Measurements from ENCODE around the gene ADAM22. TPM values are rescaled to one million over a fixed set of nuclear protein-coding genes. Genes with fewer than 3 reads are reported as not detected.

Gene ADAM22, protein sequence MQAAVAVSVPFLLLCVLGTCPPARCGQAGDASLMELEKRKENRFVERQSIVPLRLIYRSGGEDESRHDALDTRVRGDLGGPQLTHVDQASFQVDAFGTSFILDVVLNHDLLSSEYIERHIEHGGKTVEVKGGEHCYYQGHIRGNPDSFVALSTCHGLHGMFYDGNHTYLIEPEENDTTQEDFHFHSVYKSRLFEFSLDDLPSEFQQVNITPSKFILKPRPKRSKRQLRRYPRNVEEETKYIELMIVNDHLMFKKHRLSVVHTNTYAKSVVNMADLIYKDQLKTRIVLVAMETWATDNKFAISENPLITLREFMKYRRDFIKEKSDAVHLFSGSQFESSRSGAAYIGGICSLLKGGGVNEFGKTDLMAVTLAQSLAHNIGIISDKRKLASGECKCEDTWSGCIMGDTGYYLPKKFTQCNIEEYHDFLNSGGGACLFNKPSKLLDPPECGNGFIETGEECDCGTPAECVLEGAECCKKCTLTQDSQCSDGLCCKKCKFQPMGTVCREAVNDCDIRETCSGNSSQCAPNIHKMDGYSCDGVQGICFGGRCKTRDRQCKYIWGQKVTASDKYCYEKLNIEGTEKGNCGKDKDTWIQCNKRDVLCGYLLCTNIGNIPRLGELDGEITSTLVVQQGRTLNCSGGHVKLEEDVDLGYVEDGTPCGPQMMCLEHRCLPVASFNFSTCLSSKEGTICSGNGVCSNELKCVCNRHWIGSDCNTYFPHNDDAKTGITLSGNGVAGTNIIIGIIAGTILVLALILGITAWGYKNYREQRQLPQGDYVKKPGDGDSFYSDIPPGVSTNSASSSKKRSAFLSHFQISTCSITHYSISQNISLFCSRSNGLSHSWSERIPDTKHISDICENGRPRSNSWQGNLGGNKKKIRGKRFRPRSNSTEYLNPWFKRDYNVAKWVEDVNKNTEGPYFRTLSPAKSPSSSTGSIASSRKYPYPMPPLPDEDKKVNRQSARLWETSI
- 10 to 100 TPM in 2 of 4 donors, 1 to 10 TPM in 2; 6.8 to 87.5 (median 13.3) TPM for total RNA-seq

DNA sequence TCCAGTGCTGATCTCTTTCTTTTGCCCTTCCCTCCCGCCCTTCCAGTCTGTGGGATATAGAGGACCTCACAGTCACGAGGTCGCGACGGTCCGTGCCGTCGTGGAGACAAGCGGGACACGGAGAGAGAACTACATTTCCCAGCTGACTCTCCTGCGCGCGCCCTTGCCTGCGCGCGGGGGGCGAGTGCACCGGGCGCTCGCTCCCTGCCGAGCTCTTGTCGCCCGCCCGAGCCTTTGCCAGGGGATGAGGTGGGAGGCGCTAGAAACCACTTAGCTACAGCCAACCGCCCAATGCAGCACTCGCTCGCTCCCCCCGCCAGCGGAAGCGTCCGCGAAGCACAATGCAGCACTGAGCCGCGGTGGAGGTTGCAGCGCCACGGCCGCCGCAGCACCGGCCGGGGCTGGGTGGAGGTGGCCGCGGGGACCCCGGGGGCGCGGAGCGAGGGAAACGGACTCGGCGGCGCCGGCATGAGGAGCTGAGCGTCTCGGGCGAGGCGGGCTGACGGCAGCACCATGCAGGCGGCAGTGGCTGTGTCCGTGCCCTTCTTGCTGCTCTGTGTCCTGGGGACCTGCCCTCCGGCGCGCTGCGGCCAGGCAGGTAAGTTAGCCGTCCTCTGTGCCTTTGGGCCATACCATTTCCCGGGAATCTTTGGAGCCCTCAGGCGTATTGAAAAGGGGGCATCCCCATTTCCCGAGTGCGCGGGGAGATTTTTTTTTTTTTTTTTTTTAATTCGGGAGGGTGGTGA is at the start of gene ADAM22:
Gene ADAM22 (plus strand): TSS at position 299 of the 746 bp plus-strand sequence. CDS start 215 bp downstream, at position 514.
- peak within 1 kb of the TSS; percentile 64 to 67 for H3K27ac ChIP-seq

GRCh38 chr7:87885018-87885417 is 49.0 kb upstream of the ADAM22 start:
- Histone ChIP-seq H3K36me3 (no peaks in the 10 kb centered on the region), H3K9me3 (no peaks in the 10 kb centered on the region), H3K27ac (no peak overlapping the region), H3K4me3 (no peak overlapping the region), H3K4me1 (no peaks in the 10 kb centered on the region), H3K27me3 (no peaks in the 10 kb centered on the region)
- no peak for DNase-seq
- TF ChIP-seq CTCF (IDR thresholded peaks at IDR 0.05), result no peak
- TF ChIP-seq POLR2A (IDR thresholded peaks at IDR 0.05), result no peak
- intact Hi-C loops (cut with DNase I; ENCODE audit: low total_unique reads), result no loop called here

More for the DNA sequence above, at the start of gene ADAM22:
- peak; percentile 87 to 88 for DNase-seq
- H3K4me3 ChIP-seq, result peak within 1 kb of the TSS; percentile 52 to 67
- intact Hi-C loops (cut with DNase I; ENCODE audit: low total_unique reads), result no loop called here
- no peaks in the 10 kb centered on the region for H3K27me3 ChIP-seq
- TF ChIP-seq POLR2A (IDR thresholded peaks at IDR 0.05), result peak; percentile 49 to 51
- no peak for TF ChIP-seq CTCF (IDR thresholded peaks at IDR 0.05)
- H3K36me3 ChIP-seq, result no peaks in the 10 kb centered on the region
- peaks cover 0 to 7% of the 10 kb centered on the region in 2 donors for H3K4me1 ChIP-seq
- no peaks in the 10 kb centered on the region for H3K9me3 ChIP-seq

DNA sequence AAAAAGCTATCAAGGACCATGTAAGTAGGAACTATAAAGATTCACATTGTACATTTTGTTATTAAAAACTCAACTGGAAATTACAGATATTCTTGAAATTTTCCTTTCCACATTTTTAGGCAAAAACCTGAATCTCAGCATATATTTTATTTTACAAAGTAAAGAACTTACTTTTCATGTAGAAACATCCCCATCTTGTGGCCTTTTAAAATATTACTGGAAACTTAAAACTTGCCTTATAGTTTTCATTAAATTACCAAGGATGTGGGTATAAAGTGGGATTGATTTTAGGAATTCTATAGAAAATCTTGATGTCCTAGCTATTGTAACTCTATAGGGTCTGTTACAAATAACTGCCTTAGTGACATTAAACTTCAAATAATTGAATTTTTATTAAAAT is 47.2 kb upstream of the ADAM22 start:
- no peak for TF ChIP-seq POLR2A (IDR thresholded peaks at IDR 0.05)
- TF ChIP-seq CTCF (IDR thresholded peaks at IDR 0.05), result peak; percentile 28 to 40 (median 38)
- intact Hi-C loops (cut with DNase I; ENCODE audit: low total_unique reads), result no loop called here
- no peak for DNase-seq
- no peak overlapping the region for H3K4me3 ChIP-seq
- H3K36me3 ChIP-seq, result no peaks in the 10 kb centered on the region
- no peak overlapping the region for H3K27ac ChIP-seq
- H3K4me1 ChIP-seq, result no peaks in the 10 kb centered on the region
- H3K9me3 ChIP-seq, result no peaks in the 10 kb centered on the region
- H3K27me3 ChIP-seq, result no peaks in the 10 kb centered on the region

- intact Hi-C loops (cut with DNase I; ENCODE audit: low total_unique reads), result no loop called here
- no peaks in the 10 kb centered on the region for H3K36me3 ChIP-seq
- no peak for DNase-seq
- H3K27ac ChIP-seq, result no peak overlapping the region
- no peaks in the 10 kb centered on the region for H3K27me3 ChIP-seq
- H3K9me3 ChIP-seq, result no peaks in the 10 kb centered on the region
- no peak overlapping the region for H3K4me3 ChIP-seq
- no peak for TF ChIP-seq POLR2A (IDR thresholded peaks at IDR 0.05)
- TF ChIP-seq CTCF (IDR thresholded peaks at IDR 0.05), result no peak
- H3K4me1 ChIP-seq, result no peaks in the 10 kb centered on the region
Measured at GRCh38 chr7:87895363-87895762, 38.7 kb upstream of the ADAM22 start.
